HUDEP-2 (cell line): Measurements from ENCODE around the gene MAFG.

Experiments used
- DNase-seq, 76 experiments: peaks; one replicate each; lab custom pipeline; 2025; ENCODE audit not compliant: unreplicated experiment in 76 of 76; lab: John Stamatoyannopoulos, UW

Gene MAFG

GRCh38 chr17:81871387-81872230 is 55.9 kb downstream of the MAFG start:
- peak in 73 of 76 experiments; percentile 17 to 95 (median 84) for DNase-seq

- peak in 2 of 76 experiments; percentile 48 to 79 for DNase-seq
Measured at GRCh38 chr17:81870981-81871386, 56.6 kb downstream of the MAFG start, which contains the start of gene ARHGDIA. Gene ARHGDIA (minus strand): TSS chr17:81871337. CDS start chr17:81869930, 1,407 bp downstream.

- peak in 5 of 76 experiments; percentile 12 to 45 (median 33) for DNase-seq
Measured at GRCh38 chr17:81870131-81870980, 57.2 kb downstream of the MAFG start.

GRCh38 chr17:81869221-81870130 is 58.1 kb downstream of the MAFG start:
- peak in 12 of 76 experiments; percentile 3 to 32 (median 14) for DNase-seq

- peak in 2 of 76 experiments; percentile 7 to 20 for DNase-seq
Measured at GRCh38 chr17:81868674-81869220, 58.8 kb downstream of the MAFG start.
